ENCODE data around the gene MAN1A2.

DNA sequence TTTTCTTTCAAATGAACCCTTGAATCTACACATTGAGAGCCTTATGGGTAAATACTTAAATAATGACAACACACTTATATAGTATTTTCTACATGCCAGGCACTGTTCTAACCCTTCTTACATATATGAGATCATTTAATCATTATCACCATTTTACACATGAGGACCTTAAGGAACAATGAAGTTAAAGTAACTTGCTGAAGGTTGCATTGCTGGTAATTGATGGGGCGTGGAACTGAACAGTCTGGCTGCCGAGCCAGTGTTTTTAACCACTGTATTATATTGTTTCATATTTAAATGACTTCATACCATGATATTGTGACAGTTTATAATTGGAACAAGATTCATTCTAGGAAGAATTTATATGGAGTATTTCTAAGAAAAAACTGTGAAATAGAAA, 126.7 kb downstream of the MAN1A2 start:
- TF ChIP-seq FOSL1 (IDR thresholded peaks at IDR 0.05; ENCODE audit: low read depth): no peak
- TF ChIP-seq, protein P1, sequence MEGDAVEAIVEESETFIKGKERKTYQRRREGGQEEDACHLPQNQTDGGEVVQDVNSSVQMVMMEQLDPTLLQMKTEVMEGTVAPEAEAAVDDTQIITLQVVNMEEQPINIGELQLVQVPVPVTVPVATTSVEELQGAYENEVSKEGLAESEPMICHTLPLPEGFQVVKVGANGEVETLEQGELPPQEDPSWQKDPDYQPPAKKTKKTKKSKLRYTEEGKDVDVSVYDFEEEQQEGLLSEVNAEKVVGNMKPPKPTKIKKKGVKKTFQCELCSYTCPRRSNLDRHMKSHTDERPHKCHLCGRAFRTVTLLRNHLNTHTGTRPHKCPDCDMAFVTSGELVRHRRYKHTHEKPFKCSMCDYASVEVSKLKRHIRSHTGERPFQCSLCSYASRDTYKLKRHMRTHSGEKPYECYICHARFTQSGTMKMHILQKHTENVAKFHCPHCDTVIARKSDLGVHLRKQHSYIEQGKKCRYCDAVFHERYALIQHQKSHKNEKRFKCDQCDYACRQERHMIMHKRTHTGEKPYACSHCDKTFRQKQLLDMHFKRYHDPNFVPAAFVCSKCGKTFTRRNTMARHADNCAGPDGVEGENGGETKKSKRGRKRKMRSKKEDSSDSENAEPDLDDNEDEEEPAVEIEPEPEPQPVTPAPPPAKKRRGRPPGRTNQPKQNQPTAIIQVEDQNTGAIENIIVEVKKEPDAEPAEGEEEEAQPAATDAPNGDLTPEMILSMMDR (IDR thresholded peaks at IDR 0.05 in 2 of 3, conservative IDR thresholded peaks at IDR 0.05 in 1 of 3; ENCODE audit: borderline replicate concordance in 1 of 3, insufficient read depth in 1 of 3, low read depth in 2 of 3, low read length in 2 of 3): no peak
- no peak for TF ChIP-seq JUND (IDR thresholded peaks at IDR 0.05)
- no peak for TF ChIP-seq YY1 (IDR thresholded peaks at IDR 0.05; ENCODE audit: extremely low read depth, insufficient replicate concordance, low read depth, low read length)
- TF ChIP-seq RAD21 (IDR thresholded peaks at IDR 0.05; ENCODE audit: low read depth): no peak
- TF ChIP-seq, protein P2, sequence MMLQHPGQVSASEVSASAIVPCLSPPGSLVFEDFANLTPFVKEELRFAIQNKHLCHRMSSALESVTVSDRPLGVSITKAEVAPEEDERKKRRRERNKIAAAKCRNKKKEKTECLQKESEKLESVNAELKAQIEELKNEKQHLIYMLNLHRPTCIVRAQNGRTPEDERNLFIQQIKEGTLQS (IDR thresholded peaks at IDR 0.05): no peak
- TF ChIP-seq ELF1 (IDR thresholded peaks at IDR 0.05; ENCODE audit: borderline replicate concordance, low read depth): no peak
- TF ChIP-seq SP1 (IDR thresholded peaks at IDR 0.05; ENCODE audit: low read depth): no peak

All from HCT116 (cell line).